IPS-18a (cell line): ENCODE results near the gene QPRT.
"Not testable (repeated sequence)": the region's sequence is repeated elsewhere in the genome, so short reads cannot be mapped to it uniquely, and the experiment has no call there.

Source experiments
- H3K27ac ChIP-seq: one replicate; pipeline ENCODE4 v1.5.1; 2013; ENCODE audit warnings: low read length
- H3K27me3 ChIP-seq: one replicate; pipeline ENCODE4 v1.6.1; 2013; ENCODE audit warnings: mild to moderate bottlenecking, low read length; ENCODE audit not compliant: control insufficient read depth, insufficient read depth
- H3K36me3 ChIP-seq: one replicate; pipeline ENCODE4 v1.6.1; 2013; ENCODE audit warnings: low read depth, low read length; ENCODE audit not compliant: control insufficient read depth
- H3K4me1 ChIP-seq: one replicate; pipeline ENCODE4 v1.6.1; 2013; ENCODE audit warnings: low read depth, low read length; ENCODE audit not compliant: control insufficient read depth
- H3K4me3 ChIP-seq: one replicate; pipeline ENCODE4 v1.5.1; 2013; ENCODE audit warnings: low read length
- H3K9ac ChIP-seq: one replicate; pipeline ENCODE4 v1.6.1; 2013; ENCODE audit warnings: mild to moderate bottlenecking, low read length, moderate library complexity
- H3K9me3 ChIP-seq: one replicate; pipeline ENCODE4 v1.6.1; 2013; ENCODE audit warnings: low read depth, low read length; ENCODE audit not compliant: control insufficient read depth

The QPRT gene

GRCh38 chr16:29743827-29744531, 65.0 kb downstream of the QPRT start:
- H3K4me1 ChIP-seq, result no peaks in the 10 kb centered on the region
- H3K9me3 ChIP-seq, result no peaks in the 10 kb centered on the region
- no peaks in the 10 kb centered on the region for H3K27me3 ChIP-seq
- H3K36me3 ChIP-seq, result peaks cover 3% of the 10 kb centered on the region
- H3K9ac ChIP-seq, result no peak overlapping the region
- H3K4me3 ChIP-seq, result no peak overlapping the region
- no peak overlapping the region for H3K27ac ChIP-seq

- H3K4me3 ChIP-seq, result no peak overlapping the region
- H3K9ac ChIP-seq, result no peak overlapping the region
- H3K36me3 ChIP-seq, result peaks cover 3% of the 10 kb centered on the region
- H3K27ac ChIP-seq, result no peak overlapping the region
- H3K27me3 ChIP-seq, result no peaks in the 10 kb centered on the region
- H3K9me3 ChIP-seq, result no peaks in the 10 kb centered on the region
- no peaks in the 10 kb centered on the region for H3K4me1 ChIP-seq
Observed at GRCh38 chr16:29744541-29745101, 65.6 kb downstream of the QPRT start.

DNA sequence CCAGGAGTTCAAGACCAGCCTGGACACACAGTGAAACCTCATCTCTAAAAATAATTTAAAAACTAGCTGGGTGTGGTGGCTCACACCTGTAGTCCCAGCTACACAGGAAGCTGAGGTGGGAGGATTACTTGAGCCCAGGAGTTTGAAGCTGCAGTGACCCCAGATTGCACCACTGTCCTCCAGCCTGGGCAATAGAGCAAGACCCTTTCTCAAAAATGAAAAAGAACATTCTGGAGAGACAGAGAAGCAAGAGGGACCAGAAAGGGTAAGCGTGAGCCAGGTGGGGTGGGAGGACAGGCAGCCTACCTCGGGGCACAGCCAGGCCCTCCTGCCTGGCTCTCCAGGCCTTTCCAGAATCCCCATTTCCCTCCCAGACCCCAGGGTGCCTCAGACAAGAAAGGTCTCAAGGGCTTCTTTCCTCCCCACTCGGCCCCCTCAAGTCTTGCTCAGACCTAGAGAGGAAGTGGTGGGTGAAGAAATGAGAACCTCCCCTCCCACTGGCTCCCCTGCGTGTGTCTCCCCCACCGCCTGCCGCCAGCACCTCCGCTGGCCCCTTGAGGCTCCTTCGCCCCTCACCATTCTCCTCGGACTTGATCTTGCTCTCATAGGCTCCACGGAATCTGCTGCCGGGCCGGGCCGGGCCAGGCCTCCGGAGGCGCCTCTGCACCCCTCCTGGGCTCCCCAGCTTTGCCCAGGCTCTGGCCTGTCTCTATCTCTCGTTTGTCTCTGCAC, 66.3 kb downstream of the QPRT start:
- no peak overlapping the region for H3K9ac ChIP-seq

DNA sequence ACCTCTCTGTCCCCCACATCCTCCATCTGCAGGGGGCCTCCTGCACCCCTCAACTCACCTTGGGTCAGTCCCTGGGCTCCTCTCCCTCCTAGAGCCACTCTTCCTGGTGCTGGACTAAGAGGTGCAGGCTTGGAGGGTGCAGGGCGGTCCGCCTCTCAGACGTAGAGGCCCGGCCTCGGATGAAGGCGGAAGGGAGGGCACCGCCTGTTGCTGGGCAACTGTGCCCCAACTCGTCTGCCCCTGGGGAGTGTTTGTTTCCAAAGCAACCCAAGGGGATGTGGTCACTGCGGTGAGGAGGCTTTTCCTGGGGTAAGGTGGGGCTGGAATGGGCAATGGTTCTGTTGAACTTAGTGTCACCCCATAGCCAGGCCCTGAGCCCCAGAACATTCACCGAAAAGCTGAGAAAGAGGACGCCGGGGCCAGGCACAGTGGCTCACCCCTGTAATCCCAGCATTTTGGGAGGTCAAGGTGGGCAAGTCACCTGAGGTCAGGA, 66.9 kb downstream of the QPRT start, which contains the start of gene C16orf54:
C16orf54 (minus strand) TSS at position 138 of the 493 bp plus-strand sequence. CDS start 1,039 bp downstream, outside the sequence.
- Histone ChIP-seq H3K36me3 (no peaks in the 10 kb centered on the region), H3K27ac (no peak within 1 kb of the TSS), H3K4me3 (no peak within 1 kb of the TSS), H3K4me1 (no peaks in the 10 kb centered on the region), H3K9ac (no peak within 1 kb of the TSS), H3K27me3 (no peaks in the 10 kb centered on the region), H3K9me3 (no peaks in the 10 kb centered on the region)

More for the DNA sequence above, 66.3 kb downstream of the QPRT start:
- no peaks in the 10 kb centered on the region for H3K36me3 ChIP-seq
- no peaks in the 10 kb centered on the region for H3K4me1 ChIP-seq
- H3K27ac ChIP-seq, result no peak overlapping the region
- H3K9me3 ChIP-seq, result no peaks in the 10 kb centered on the region
- H3K4me3 ChIP-seq, result no peak overlapping the region
- H3K27me3 ChIP-seq, result no peaks in the 10 kb centered on the region

GRCh38 chr16:29746518-29746917, 67.5 kb downstream of the QPRT start:
- H3K4me3 ChIP-seq, result not testable (repeated sequence)

More at GRCh38 chr16:29746518-29746917, 67.5 kb downstream of the QPRT start:
- not testable (repeated sequence) for H3K36me3 ChIP-seq, H3K9ac ChIP-seq, H3K27ac ChIP-seq, H3K9me3 ChIP-seq, H3K27me3 ChIP-seq, H3K4me1 ChIP-seq
